Measurements from ENCODE around the gene BAAT.

Gene BAAT

GRCh38 chr9:101397746-101398067 lies 12.9 kb upstream of the BAAT start:
- H3K4me3 ChIP-seq (ENCODE audit: low read depth, low read length): peak overlapping the region; percentile 82
- no peak for DNase-seq (ENCODE audit: low read depth)
- TF ChIP-seq MYC (IDR thresholded peaks at IDR 0.05; ENCODE audit: low read depth, low read length): no peak
- no peak for TF ChIP-seq POLR2A (IDR thresholded peaks at IDR 0.05; ENCODE audit: extremely low read depth, insufficient read length)
- TF ChIP-seq MAX (IDR thresholded peaks at IDR 0.05; ENCODE audit: low read depth, low read length): no peak
- TF ChIP-seq, protein P1, sequence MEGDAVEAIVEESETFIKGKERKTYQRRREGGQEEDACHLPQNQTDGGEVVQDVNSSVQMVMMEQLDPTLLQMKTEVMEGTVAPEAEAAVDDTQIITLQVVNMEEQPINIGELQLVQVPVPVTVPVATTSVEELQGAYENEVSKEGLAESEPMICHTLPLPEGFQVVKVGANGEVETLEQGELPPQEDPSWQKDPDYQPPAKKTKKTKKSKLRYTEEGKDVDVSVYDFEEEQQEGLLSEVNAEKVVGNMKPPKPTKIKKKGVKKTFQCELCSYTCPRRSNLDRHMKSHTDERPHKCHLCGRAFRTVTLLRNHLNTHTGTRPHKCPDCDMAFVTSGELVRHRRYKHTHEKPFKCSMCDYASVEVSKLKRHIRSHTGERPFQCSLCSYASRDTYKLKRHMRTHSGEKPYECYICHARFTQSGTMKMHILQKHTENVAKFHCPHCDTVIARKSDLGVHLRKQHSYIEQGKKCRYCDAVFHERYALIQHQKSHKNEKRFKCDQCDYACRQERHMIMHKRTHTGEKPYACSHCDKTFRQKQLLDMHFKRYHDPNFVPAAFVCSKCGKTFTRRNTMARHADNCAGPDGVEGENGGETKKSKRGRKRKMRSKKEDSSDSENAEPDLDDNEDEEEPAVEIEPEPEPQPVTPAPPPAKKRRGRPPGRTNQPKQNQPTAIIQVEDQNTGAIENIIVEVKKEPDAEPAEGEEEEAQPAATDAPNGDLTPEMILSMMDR (IDR thresholded peaks at IDR 0.05; ENCODE audit: low read depth, low read length): no peak

DNA sequence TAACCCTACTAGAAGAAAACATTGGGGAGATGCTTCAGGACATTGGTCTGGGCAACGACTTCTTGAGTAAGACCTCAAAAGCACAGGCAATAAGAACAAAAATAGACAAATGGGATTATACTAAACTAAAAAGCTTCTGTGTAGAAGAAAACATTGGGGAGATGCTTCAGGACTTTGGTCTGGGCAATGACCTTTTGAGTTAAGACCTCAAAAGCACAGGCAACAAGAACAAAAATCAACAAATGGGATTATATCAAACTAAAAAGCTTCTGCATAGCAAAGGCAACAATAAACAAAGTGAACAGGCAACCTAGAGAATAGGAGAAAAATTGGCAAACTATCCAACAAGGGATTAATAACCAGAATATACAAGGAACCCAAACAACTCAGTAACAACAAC lies 9.9 kb upstream of the BAAT start:
- DNase-seq (ENCODE audit: low read depth): no peak
- TF ChIP-seq, protein P1 (IDR thresholded peaks at IDR 0.05; ENCODE audit: low read depth, low read length): no peak
- TF ChIP-seq MYC (IDR thresholded peaks at IDR 0.05; ENCODE audit: low read depth, low read length): no peak
- no peak overlapping the region for H3K4me3 ChIP-seq (ENCODE audit: low read depth, low read length)

- TF ChIP-seq MAX (IDR thresholded peaks at IDR 0.05; ENCODE audit: low read depth, low read length): no peak
- DNase-seq (ENCODE audit: low read depth): no peak
- H3K4me3 ChIP-seq (ENCODE audit: low read depth, low read length): no peak overlapping the region
Measured at GRCh38 chr9:101393135-101393534, 8.3 kb upstream of the BAAT start.

DNA sequence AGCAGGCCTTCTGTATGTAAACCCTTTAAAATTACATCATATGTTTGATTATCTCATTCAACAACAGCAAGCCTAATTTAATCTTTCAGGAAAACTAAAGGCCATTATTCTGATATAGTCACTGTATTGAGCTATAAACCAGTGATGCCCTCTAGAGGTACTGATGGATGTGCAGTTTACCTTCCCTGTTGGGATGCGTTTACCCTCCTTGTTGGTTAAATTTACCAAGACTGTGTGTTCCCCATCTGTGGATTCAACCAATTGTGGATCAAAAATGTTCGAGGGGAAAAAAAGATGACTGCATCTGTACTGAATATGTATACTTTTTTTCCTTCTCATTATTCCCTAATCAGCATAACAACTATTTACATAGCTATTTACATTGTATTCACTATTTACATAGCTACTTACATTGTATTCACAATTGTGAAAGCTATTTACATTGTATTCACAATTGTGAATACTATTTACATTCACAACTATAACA lies 3.7 kb upstream of the BAAT start:
- peak; percentile 11 for DNase-seq (ENCODE audit: low read depth)
- H3K4me3 ChIP-seq (ENCODE audit: low read depth, low read length): no peak overlapping the region
- TF ChIP-seq, protein P1 (IDR thresholded peaks at IDR 0.05; ENCODE audit: low read depth, low read length): peak; percentile 5
- TF ChIP-seq MYC (IDR thresholded peaks at IDR 0.05; ENCODE audit: low read depth, low read length) (no peak), POLR2A (IDR thresholded peaks at IDR 0.05; ENCODE audit: extremely low read depth, insufficient read length) (no peak)

- TF ChIP-seq MAX (IDR thresholded peaks at IDR 0.05; ENCODE audit: low read depth, low read length): no peak
- TF ChIP-seq, protein P1 (IDR thresholded peaks at IDR 0.05; ENCODE audit: low read depth, low read length): peak; percentile 54
- DNase-seq (ENCODE audit: low read depth): peak; percentile 44
- no peak overlapping the region for H3K4me3 ChIP-seq (ENCODE audit: low read depth, low read length)
Measured at GRCh38 chr9:101387871-101388506, 3.2 kb upstream of the BAAT start.

DNA sequence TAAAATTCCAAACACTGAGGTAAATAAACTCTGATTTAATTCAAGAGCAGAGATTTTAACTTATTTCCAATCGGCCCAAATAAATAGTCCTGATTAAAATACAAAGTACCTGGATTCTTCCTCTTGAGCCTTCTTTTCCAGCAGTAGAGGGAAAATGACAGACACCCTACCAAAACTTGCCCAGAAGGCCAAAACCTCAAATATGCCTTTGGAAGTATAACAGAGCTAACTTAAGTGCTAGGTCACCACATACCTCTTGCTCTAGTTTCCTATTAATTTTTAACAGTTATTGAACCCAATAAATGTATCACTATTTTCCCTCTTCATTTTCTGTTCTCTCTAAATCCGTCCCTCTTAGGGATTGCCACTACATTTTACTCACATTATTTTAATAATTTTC lies 1.4 kb downstream of the BAAT start:
- no peak for TF ChIP-seq MYC (IDR thresholded peaks at IDR 0.05; ENCODE audit: low read depth, low read length)
- no peak for TF ChIP-seq POLR2A (IDR thresholded peaks at IDR 0.05; ENCODE audit: extremely low read depth, insufficient read length)
- TF ChIP-seq, protein P1 (IDR thresholded peaks at IDR 0.05; ENCODE audit: low read depth, low read length): no peak
- no peak for TF ChIP-seq MAX (IDR thresholded peaks at IDR 0.05; ENCODE audit: low read depth, low read length)
- no peak for DNase-seq (ENCODE audit: low read depth)

More for the DNA sequence above, 1.4 kb downstream of the BAAT start:
- H3K4me3 ChIP-seq (ENCODE audit: low read depth, low read length): no peak overlapping the region

Data from NB4 (cell line).